H1 (cell line): Measurements from ENCODE around the gene MAD2L1. TPM values are rescaled to one million over a fixed set of nuclear protein-coding genes. Genes with fewer than 3 reads are reported as not detected.

Source experiments
- NANOG ChIP-seq: IDR thresholded peaks from 2 replicates; pipeline ENCODE4 v1.6.1; 2011; ENCODE audit warnings: low read length, low read depth, mild to moderate bottlenecking, inconsistent platforms; ENCODE audit not compliant: insufficient read depth, poor library complexity, severe bottlenecking
- PHF8 ChIP-seq: fragments of 200-600 bp; sonication (generic); conservative IDR thresholded peaks from 2 replicates; pipeline ENCODE4 v1.7.1; 2012; ENCODE audit warnings: low read depth, mild to moderate bottlenecking, inconsistent platforms, low read length, moderate library complexity
- polyA plus RNA-seq, 7 experiments: library from polyadenylated mRNA; depleted of rRNA in 3 of 7; stranded (reverse) in 5 of 7; unstranded in 2 of 7; fragments of >200 nt in 5 of 7; fragments of 200-250 nt in 2 of 7; gene quantifications; 1 replicate in 5 of 7; 2 replicates in 1 of 7; 4 replicates in 1 of 7; pipeline versions ENCODE4 v1.2.1 to v1.2.3, GENCODE V29; 2011 to 2013; ENCODE audit warnings: missing spikeins in 2 of 7, mixed read lengths in 2 of 7
- total RNA-seq: library from RNA; stranded (reverse); fragmentation: NEBNext Ultra II Directional; extraction: Animal tissue kit (Norgen Biotek cat#: 25700); gene quantifications from 2 replicates; pipeline ENCODE4 v1.2.1, GENCODE V29; 2021

Gene MAD2L1
- total and polyA plus RNA-seq, 2 of the 8 experiments (the other 6 are each of a cell fraction or from before 2014, with no cell fraction given), result 51.1 to 88.1 TPM

GRCh38 chr4:120010646-120011045 lies 56.0 kb downstream of the MAD2L1 start (continued):
- TF ChIP-seq PHF8 (no peak), NANOG (no peak)
